GM13977 (cell line): ENCODE measurements around the gene CTNNAL1.

Experiments used
- DNase-seq: peaks from one replicate; pipeline ENCODE4 v3.0.0; 2012; ENCODE audit warnings: low spot score
- CTCF ChIP-seq: IDR thresholded peaks from 2 replicates; pipeline ENCODE4 v1.5.1; 2012; ENCODE audit warnings: mild to moderate bottlenecking, control low read depth; ENCODE audit not compliant: insufficient read depth; ENCODE audit errors: extremely low read depth, missing control alignments
- in situ Hi-C: fragments of 300-500 bp; cut with MboI; formaldehyde crosslinking; loops from one replicate; pipeline ENCODE4 v1.12.0; 2022; ENCODE audit warnings: low sequenced_read_pairs, low pct_unique_long_range_greater_than_20kb, mixed read lengths, inconsistent platforms; ENCODE audit not compliant: unreplicated experiment

CTNNAL1 gene

DNA sequence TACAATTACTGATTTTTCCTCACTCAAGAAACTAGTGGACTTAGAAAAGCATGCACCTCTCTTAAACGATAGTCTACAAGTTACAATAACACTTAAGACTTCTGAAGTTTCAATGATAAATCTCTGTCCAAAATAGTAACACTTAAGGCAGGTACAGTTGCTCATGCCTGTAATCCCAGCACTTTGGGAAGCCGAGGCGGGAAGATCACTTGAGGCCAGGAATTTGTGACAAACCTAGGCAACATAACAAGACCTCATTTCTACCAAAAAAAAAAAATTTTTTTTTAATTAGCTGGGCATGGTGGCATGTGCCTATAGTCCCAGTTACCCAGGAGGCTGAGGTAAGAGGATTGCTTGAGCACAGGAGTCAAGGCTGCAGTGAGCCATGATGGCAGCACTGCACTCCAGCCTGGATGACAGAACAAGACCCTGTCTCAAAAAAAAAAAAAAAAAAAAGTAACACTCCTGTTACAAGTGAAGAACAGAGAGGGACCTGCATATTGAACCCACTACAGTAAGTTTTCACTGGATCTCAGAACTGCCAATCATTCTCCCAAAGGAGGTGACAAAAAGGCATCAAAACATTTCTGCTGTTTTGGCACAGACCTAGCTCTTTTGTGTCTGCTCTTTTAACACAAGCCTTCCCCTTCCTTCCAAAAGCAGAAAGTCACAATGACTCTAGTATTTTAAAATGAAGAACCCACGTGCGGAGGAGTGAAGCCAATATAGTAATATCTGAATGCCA, 75.6 kb downstream of the CTNNAL1 start:
- TF ChIP-seq CTCF, result no peak
- in situ Hi-C loops, result no loop called here
- no peak for DNase-seq

DNA sequence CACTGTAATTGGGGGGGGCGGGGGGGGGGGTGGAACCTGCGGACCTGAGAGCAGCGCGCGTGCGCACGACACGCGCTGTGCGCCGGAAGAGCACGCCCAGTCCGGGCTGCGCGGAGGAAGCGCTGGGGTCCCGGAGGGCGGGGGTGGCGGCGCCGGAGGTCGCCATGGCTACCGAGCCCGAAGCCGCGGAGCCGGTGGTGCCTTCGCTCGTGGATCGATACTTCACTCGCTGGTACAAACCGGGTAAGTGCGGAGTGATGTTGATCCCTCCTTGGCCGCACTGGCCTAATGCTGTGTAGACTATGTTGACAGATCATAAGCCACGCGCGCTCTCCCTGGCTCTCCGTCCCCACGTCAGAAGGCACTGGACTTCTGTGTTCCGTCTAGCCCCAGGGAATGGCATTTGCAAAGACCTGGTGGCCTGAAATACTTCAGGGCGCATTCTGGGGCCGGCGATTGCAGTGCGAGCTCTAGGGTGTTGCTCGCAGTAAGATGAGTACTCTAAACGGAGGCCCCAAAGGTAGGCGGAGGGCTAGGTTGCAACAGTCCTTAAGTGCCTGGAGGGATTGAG, 78.9 kb downstream of the CTNNAL1 start, which contains the start of gene ABITRAM:
Gene ABITRAM, plus strand, starts transcription at position 78 of the 571 bp plus-strand sequence. Its CDS starts 87 bp downstream, at position 165.
- DNase-seq, result peak; percentile 92
- in situ Hi-C loops, result no loop called here
- no peak for TF ChIP-seq CTCF

GRCh38 chr9:108933718-108934322, 79.5 kb downstream of the CTNNAL1 start, which contains the start of gene ELP1:
TSS of gene ELP1 (minus strand) at chr9:108934124. CDS start at chr9:108931146, 2,978 bp downstream.
- in situ Hi-C loops, result no loop called here
- DNase-seq, result peak; percentile 90
- peak; percentile 47 for TF ChIP-seq CTCF

GRCh38 chr9:108933231-108933717, 80.0 kb downstream of the CTNNAL1 start:
- DNase-seq, result no peak
- in situ Hi-C loops, result no loop called here
- peak; percentile 14 for TF ChIP-seq CTCF

DNA sequence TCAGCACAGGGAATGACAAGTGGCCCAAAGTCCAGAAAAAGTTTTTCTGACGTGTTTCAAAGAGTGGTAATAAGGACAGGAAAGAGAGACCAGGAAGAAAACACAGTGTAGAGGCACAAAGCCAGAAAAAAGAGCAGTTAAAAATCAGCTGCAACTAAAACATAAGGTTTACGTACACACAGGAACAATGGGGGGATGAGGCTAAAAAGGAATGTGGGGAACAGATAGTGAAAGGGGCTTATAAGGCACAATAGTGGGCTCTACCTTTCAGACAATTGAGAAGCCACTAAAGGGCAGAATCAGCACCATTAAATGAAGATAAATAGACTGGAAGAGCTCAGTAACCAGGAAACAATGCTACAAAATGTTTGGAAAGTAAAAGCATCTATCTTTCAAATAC, 84.9 kb downstream of the CTNNAL1 start:
- in situ Hi-C loops, result no loop called here
- no peak for TF ChIP-seq CTCF
- DNase-seq, result no peak

- DNase-seq, result no peak
- no peak for TF ChIP-seq CTCF
- in situ Hi-C loops, result no loop called here
Measured at GRCh38 chr9:108924466-108924865, 88.8 kb downstream of the CTNNAL1 start.
